Measurements from ENCODE around the gene TCERG1L.
"Not testable (repeated sequence)": the region's sequence is repeated elsewhere in the genome, so short reads cannot be mapped to it uniquely, and the experiment has no call there.

- not testable (repeated sequence) for TF ChIP-seq SP1 (CRISPR knock-in tag; IDR thresholded peaks at IDR 0.05); RB1 (IDR thresholded peaks at IDR 0.05; ENCODE audit: low read depth); CTCF (IDR thresholded peaks at IDR 0.05 in 2 of 3, conservative IDR thresholded peaks at IDR 0.05 in 1 of 3; ENCODE audit: insufficient read depth in 2 of 3, low read depth in 1 of 3, low read length in 3 of 3); NCOA1 (IDR thresholded peaks at IDR 0.05; ENCODE audit: low read depth); CC2D1A (IDR thresholded peaks at IDR 0.05); PHB2 (IDR thresholded peaks at IDR 0.05; ENCODE audit: low read depth)
Measured at GRCh38 chr10:131136336-131136735, 175.2 kb downstream of the TCERG1L start.
